Neural progenitor cell (in vitro differentiated cells): ENCODE data around the gene NDUFC2.

ENCODE experiments used
- CTCF ChIP-seq: fragments of 200-600 bp; sonication (generic); IDR thresholded peaks from 2 replicates; pipeline ENCODE4 v1.5.1; 2017; ENCODE audit warnings: antibody characterized with exemption, mild to moderate bottlenecking
- EZH2 ChIP-seq: fragments of 200-600 bp; sonication (generic); IDR thresholded peaks from 2 replicates; pipeline ENCODE4 v1.6.1; 2017; ENCODE audit warnings: antibody characterized with exemption, mild to moderate bottlenecking, moderate library complexity

GRCh38 chr11:78111298-78111697, 31.6 kb upstream of the NDUFC2 start:
- no peak for TF ChIP-seq CTCF
- no peak for TF ChIP-seq EZH2
